HL-60 (cell line): ENCODE results near the gene PEX10.

ENCODE experiments used
- DNase-seq, 2 experiments: peaks; one replicate each; pipeline ENCODE4 v3.0.0-alpha.2; 2010 to 2020; ENCODE audit warnings: low read depth in 1 of 2, low spot score in 1 of 2
- H3K27ac ChIP-seq: fragments of 250-450 bp; sonication (Bioruptor Pico); replicated peaks from 2 replicates; pipeline ENCODE4 v1.5.1; 2020; ENCODE audit warnings: mild to moderate bottlenecking, moderate library complexity
- H3K27me3 ChIP-seq: fragments of 250-450 bp; sonication (Bioruptor Pico); 2 replicates; pipeline ENCODE4 v1.5.1; 2021; ENCODE audit warnings: mild to moderate bottlenecking, moderate library complexity; ENCODE audit not compliant: insufficient read depth, poor library complexity, severe bottlenecking
- H3K4me3 ChIP-seq: replicated peaks from 2 replicates; pipeline ENCODE4 v1.5.1; 2011; ENCODE audit warnings: mild to moderate bottlenecking, control low read depth, low read length; ENCODE audit not compliant: insufficient read depth
- GABPA ChIP-seq: IDR thresholded peaks from 2 replicates; pipeline ENCODE4 v1.6.1; 2012; ENCODE audit warnings: low read depth
- POLR2AphosphoS5 ChIP-seq: IDR thresholded peaks from 2 replicates; pipeline ENCODE4 v1.6.1; 2012; ENCODE audit warnings: low read depth
- SPI1 ChIP-seq: IDR thresholded peaks from 2 replicates; pipeline ENCODE4 v1.6.1; 2012; ENCODE audit warnings: low read depth, mild to moderate bottlenecking, borderline replicate concordance
- TF ChIP-seq, protein P1 (sequence below): IDR thresholded peaks from 2 replicates; pipeline ENCODE4 v1.6.1; 2012; ENCODE audit warnings: low read depth; ENCODE audit not compliant: insufficient replicate concordance
- TF ChIP-seq, protein P2 (sequence below): IDR thresholded peaks from one replicate; pipeline ENCODE4 v1.5.1; 2011; ENCODE audit warnings: low read length, control low read depth, inconsistent platforms; ENCODE audit not compliant: insufficient read depth

PEX10 gene

DNA sequence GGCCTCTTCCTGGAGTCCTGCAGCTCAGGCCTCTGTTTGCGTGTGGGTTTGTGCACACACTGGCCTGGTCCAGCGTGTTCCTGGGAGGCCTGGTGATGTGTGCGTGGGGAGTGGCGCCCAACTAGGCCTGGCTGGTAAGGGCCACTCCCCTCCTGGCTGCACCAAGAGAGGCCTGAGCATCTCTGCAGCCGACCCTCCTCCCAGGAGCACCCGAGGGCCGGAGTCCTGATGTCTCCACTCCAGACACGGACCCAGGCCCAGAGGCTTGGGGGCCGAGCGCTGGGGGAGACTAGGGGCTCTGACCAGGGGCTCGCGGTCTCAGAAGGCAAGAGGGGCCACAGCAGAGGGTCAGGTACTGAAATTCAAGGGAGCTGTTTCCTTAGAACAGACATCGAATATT, 54.3 kb downstream of the PEX10 start:
- Histone ChIP-seq H3K27ac (no peak overlapping the region), H3K27me3 (no peaks in the 10 kb centered on the region), H3K4me3 (no peak overlapping the region)
- TF ChIP-seq GABPA (no peak), SPI1 (no peak), POLR2AphosphoS5 (no peak)
- TF ChIP-seq, protein P1, sequence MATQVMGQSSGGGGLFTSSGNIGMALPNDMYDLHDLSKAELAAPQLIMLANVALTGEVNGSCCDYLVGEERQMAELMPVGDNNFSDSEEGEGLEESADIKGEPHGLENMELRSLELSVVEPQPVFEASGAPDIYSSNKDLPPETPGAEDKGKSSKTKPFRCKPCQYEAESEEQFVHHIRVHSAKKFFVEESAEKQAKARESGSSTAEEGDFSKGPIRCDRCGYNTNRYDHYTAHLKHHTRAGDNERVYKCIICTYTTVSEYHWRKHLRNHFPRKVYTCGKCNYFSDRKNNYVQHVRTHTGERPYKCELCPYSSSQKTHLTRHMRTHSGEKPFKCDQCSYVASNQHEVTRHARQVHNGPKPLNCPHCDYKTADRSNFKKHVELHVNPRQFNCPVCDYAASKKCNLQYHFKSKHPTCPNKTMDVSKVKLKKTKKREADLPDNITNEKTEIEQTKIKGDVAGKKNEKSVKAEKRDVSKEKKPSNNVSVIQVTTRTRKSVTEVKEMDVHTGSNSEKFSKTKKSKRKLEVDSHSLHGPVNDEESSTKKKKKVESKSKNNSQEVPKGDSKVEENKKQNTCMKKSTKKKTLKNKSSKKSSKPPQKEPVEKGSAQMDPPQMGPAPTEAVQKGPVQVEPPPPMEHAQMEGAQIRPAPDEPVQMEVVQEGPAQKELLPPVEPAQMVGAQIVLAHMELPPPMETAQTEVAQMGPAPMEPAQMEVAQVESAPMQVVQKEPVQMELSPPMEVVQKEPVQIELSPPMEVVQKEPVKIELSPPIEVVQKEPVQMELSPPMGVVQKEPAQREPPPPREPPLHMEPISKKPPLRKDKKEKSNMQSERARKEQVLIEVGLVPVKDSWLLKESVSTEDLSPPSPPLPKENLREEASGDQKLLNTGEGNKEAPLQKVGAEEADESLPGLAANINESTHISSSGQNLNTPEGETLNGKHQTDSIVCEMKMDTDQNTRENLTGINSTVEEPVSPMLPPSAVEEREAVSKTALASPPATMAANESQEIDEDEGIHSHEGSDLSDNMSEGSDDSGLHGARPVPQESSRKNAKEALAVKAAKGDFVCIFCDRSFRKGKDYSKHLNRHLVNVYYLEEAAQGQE: no peak
- TF ChIP-seq, protein P2, sequence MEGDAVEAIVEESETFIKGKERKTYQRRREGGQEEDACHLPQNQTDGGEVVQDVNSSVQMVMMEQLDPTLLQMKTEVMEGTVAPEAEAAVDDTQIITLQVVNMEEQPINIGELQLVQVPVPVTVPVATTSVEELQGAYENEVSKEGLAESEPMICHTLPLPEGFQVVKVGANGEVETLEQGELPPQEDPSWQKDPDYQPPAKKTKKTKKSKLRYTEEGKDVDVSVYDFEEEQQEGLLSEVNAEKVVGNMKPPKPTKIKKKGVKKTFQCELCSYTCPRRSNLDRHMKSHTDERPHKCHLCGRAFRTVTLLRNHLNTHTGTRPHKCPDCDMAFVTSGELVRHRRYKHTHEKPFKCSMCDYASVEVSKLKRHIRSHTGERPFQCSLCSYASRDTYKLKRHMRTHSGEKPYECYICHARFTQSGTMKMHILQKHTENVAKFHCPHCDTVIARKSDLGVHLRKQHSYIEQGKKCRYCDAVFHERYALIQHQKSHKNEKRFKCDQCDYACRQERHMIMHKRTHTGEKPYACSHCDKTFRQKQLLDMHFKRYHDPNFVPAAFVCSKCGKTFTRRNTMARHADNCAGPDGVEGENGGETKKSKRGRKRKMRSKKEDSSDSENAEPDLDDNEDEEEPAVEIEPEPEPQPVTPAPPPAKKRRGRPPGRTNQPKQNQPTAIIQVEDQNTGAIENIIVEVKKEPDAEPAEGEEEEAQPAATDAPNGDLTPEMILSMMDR: no peak
- DNase-seq: no peak

DNA sequence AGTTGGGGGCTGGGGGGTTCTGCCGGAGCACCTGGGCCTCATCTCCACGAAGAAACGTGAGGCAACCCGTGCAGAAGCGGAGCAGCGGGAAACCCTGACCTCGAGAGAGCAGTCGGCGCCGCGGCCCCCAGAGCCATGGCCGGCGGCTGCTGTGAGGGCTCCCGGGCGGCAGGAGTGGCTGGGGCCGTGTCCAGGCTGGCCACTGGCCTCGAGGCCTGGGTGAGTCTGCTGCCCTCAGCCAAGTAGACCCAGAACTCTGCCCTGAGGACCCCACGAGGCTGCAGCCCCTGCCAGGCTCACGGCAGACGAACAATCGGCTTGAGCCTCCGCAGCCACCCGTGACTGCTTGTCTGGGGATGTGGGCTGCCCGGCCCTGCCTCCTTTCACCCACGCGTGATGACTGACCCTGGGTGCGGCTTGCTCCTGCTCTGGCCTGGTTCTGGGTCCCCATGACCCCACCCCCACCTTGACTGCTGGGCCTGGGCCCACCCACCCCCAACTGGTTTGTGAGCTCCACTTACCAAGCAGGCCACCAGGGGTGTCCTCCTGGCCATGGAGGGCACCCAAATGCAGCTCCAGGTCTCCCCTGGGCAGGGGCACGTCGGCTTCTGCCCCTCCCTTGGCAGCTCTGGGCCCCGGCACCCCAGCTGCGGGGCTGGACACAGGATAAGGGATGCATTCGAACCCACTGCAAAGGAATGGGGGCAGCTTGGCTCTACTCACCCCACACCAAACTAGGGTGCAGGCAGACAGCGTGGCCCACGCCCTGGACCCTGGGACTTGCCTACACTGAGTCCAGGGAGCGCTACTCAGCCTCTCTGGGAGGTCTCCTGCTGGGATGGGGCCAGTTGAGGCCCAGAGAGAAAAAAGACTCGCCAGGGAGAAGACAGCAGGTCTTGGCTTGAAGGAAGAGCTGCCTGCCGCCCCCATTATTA, 55.2 kb downstream of the PEX10 start:
- DNase-seq: no peak
- Histone ChIP-seq H3K4me3 (no peak overlapping the region), H3K27ac (no peak overlapping the region), H3K27me3 (no peaks in the 10 kb centered on the region)
- TF ChIP-seq POLR2AphosphoS5 (no peak), GABPA (no peak), SPI1 (no peak)
- TF ChIP-seq, protein P1: no peak
- TF ChIP-seq, protein P2: no peak

DNA sequence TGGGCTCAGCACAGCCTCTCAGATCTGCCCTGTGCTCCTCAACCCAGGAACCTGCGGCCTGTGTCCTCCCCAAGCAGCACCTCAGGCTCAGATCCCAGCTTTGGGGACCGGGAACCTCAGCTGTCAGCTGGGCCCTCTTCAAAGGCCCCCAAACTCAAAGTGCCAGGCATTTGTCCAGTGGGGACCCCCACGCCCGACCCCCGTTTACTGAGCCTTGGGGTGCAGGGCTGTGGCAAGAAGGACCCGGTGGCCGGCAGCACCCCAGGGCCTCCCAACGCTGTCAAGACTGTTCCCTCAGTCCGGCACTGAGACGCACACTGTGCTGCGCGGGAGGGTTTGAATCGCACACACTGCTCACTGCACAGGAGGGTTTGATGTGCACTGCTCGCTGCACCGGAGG, 56.0 kb downstream of the PEX10 start:
- Histone ChIP-seq H3K4me3 (no peak overlapping the region), H3K27ac (no peak overlapping the region), H3K27me3 (no peaks in the 10 kb centered on the region)
- TF ChIP-seq, protein P2: no peak
- TF ChIP-seq GABPA (no peak), POLR2AphosphoS5 (no peak), SPI1 (no peak)
- TF ChIP-seq, protein P1: no peak
- DNase-seq: no peak
